H1 (cell line): ENCODE data around the gene GALC. TPM values are rescaled to one million over a fixed set of nuclear protein-coding genes. Genes with fewer than 3 reads are reported as not detected.

Source experiments
- CTCF ChIA-PET: fragments of 300-600 bp; sonication (Branson Sonifier 250); formaldehyde crosslinking; loops from one replicate; lab custom pipeline; 2021; ENCODE audit not compliant: partially characterized antibody; lab: Charles Lee
- POLR2A ChIA-PET: fragments of 300-600 bp; sonication (Branson Sonifier 250); formaldehyde crosslinking; loops from one replicate; lab custom pipeline; 2021; ENCODE audit warnings: inconsistent platforms; ENCODE audit not compliant: partially characterized antibody; lab: Charles Lee
- DNase-seq, 2 experiments: peaks; one replicate each; pipeline versions ENCODE4 v3.0.0 to v3.0.0-alpha.2; 2010 to 2022; ENCODE audit warnings: low spot score in 2 of 2, low read depth in 1 of 2, mixed read lengths in 1 of 2
- FAIRE-seq: peaks from 2 replicates; lab custom pipeline; 2011; peaks lifted over from hg19 to GRCh38; lab: Jason Lieb, UNC
- H2AFZ ChIP-seq: 2 replicates; pipeline ENCODE4 v1.8.1; 2012; ENCODE audit warnings: low read length, inconsistent platforms
- H2AK5ac ChIP-seq: 2 replicates; pipeline ENCODE4 v1.6.1; 2013; ENCODE audit warnings: low read depth, low read length
- H2BK120ac ChIP-seq: replicated peaks from 2 replicates; pipeline ENCODE3; 2013; ENCODE audit warnings: low read depth, low read length, inconsistent platforms
- H2BK12ac ChIP-seq: 2 replicates; pipeline ENCODE4 v1.6.1; 2013; ENCODE audit warnings: low read depth, low read length
- H2BK15ac ChIP-seq: 2 replicates; pipeline ENCODE4 v1.6.1; 2013; ENCODE audit warnings: low read length
- H2BK20ac ChIP-seq: 2 replicates; pipeline ENCODE4 v1.6.1; 2013; ENCODE audit warnings: low read length
- H2BK5ac ChIP-seq: 2 replicates; pipeline ENCODE4 v1.6.1; 2013; ENCODE audit warnings: low read depth, low read length
- H3K14ac ChIP-seq: 2 replicates; pipeline ENCODE4 v1.6.1; 2013; ENCODE audit warnings: inconsistent platforms; ENCODE audit not compliant: insufficient read length
- H3K18ac ChIP-seq: 2 replicates; pipeline ENCODE4 v1.6.1; 2013; ENCODE audit warnings: low read length; ENCODE audit errors: extremely low read depth
- H3K23ac ChIP-seq: 2 replicates; pipeline ENCODE4 v1.6.1; 2013; ENCODE audit warnings: inconsistent platforms; ENCODE audit not compliant: insufficient read length
- H3K23me2 ChIP-seq: 2 replicates; pipeline ENCODE4 v1.6.1; 2013; ENCODE audit warnings: low read depth, low read length
- H3K27ac ChIP-seq: 2 replicates; pipeline ENCODE4 v1.6.1; 2011; ENCODE audit warnings: low read depth, low read length, inconsistent platforms
- H3K27me3 ChIP-seq, 4 experiments: replicated peaks in 1 of 4; 1 replicate in 1 of 4; 2 replicates in 3 of 4; pipeline versions ENCODE4 v1.6.1 to v1.8.1; 2011 to 2013; ENCODE audit warnings: low read length in 3 of 4, mild to moderate bottlenecking in 3 of 4, inconsistent platforms in 2 of 4, mixed read lengths in 2 of 4, moderate library complexity in 1 of 4; ENCODE audit not compliant: control insufficient read depth in 3 of 4, insufficient read depth in 3 of 4; ENCODE audit errors: extremely low read depth in 1 of 4
- H3K36me3 ChIP-seq, 4 experiments: 2 replicates each; pipeline versions ENCODE4 v1.6.1 to v1.8.1; 2011 to 2013; ENCODE audit warnings: mild to moderate bottlenecking in 4 of 4, low read length in 3 of 4, moderate library complexity in 2 of 4, control low read depth in 1 of 4, inconsistent platforms in 1 of 4; ENCODE audit not compliant: insufficient read depth in 4 of 4, control insufficient read depth in 2 of 4
- H3K4ac ChIP-seq: replicated peaks from 2 replicates; pipeline ENCODE3; 2013; ENCODE audit warnings: low read length, low read depth, mixed read lengths, inconsistent platforms; ENCODE audit not compliant: insufficient read length
- H3K4me1 ChIP-seq, 4 experiments: replicated peaks in 1 of 4; 1 replicate in 1 of 4; 2 replicates in 3 of 4; pipeline versions ENCODE4 v1.6.1 to v1.8.1; 2011 to 2013; ENCODE audit warnings: low read length in 3 of 4, inconsistent platforms in 2 of 4, mixed read lengths in 1 of 4; ENCODE audit not compliant: insufficient read depth in 4 of 4, control insufficient read depth in 3 of 4
- H3K4me2 ChIP-seq, 2 experiments: 2 replicates each; pipeline versions ENCODE4 v1.6.1 to v1.8.1; 2011 to 2013; ENCODE audit warnings: low read depth in 2 of 2, low read length in 2 of 2, control low read depth in 1 of 2, inconsistent platforms in 1 of 2, mild to moderate bottlenecking in 1 of 2; ENCODE audit not compliant: insufficient read depth in 1 of 2
- H3K4me3 ChIP-seq, 4 experiments: fragments of 200-600, 300-600 bp in 1 of 4; sonication (generic), shearing (Covaris generic), sonication (Bioruptor Twin) in 1 of 4; 2 replicates each; pipeline versions ENCODE4 v1.5.1 to v1.8.1; 2011 to 2016; ENCODE audit warnings: low read length in 4 of 4, low read depth in 3 of 4, control low read depth in 2 of 4, inconsistent platforms in 2 of 4, mild to moderate bottlenecking in 2 of 4, mixed read lengths in 1 of 4, moderate library complexity in 1 of 4; ENCODE audit not compliant: insufficient read depth in 2 of 4; ENCODE audit errors: extremely low read depth in 1 of 4
- H3K56ac ChIP-seq: replicated peaks from 2 replicates; pipeline ENCODE3; 2013; ENCODE audit warnings: low read depth, mild to moderate bottlenecking, mixed read lengths, low read length, inconsistent platforms; ENCODE audit not compliant: insufficient read length
- H3K79me1 ChIP-seq: 2 replicates; pipeline ENCODE4 v1.6.1; 2013; ENCODE audit warnings: low read depth, low read length, control low read depth
- H3K79me2 ChIP-seq, 2 experiments: 2 replicates each; pipeline versions ENCODE4 v1.6.1 to v1.8.1; 2012 to 2013; ENCODE audit warnings: low read length in 2 of 2, mild to moderate bottlenecking in 2 of 2, inconsistent platforms in 1 of 2; ENCODE audit not compliant: insufficient read depth in 2 of 2, control insufficient read depth in 1 of 2
- H3K9ac ChIP-seq, 4 experiments: replicated peaks in 1 of 4; 1 replicate in 1 of 4; 2 replicates in 3 of 4; pipeline versions ENCODE4 v1.6.1 to v1.8.1; 2011 to 2013; ENCODE audit warnings: low read depth in 3 of 4, low read length in 3 of 4, control low read depth in 2 of 4, mild to moderate bottlenecking in 2 of 4, moderate library complexity in 2 of 4, inconsistent platforms in 1 of 4; ENCODE audit errors: extremely low read depth in 1 of 4
- H3K9me3 ChIP-seq, 2 experiments: 2 replicates each; pipeline versions ENCODE4 v1.6.1 to v1.8.1; 2012 to 2013; ENCODE audit warnings: mild to moderate bottlenecking in 2 of 2, moderate library complexity in 2 of 2, control low read depth in 1 of 2, inconsistent platforms in 1 of 2, low read depth in 1 of 2, low read length in 1 of 2, mixed read lengths in 1 of 2; ENCODE audit not compliant: insufficient read depth in 2 of 2
- H4K20me1 ChIP-seq, 2 experiments: replicated peaks in 1 of 2; 2 replicates each; pipeline versions ENCODE3 to v1.8.1; 2011 to 2013; ENCODE audit warnings: inconsistent platforms in 2 of 2, low read length in 2 of 2, mild to moderate bottlenecking in 1 of 2; ENCODE audit not compliant: insufficient read depth in 2 of 2, control insufficient read depth in 1 of 2
- H4K5ac ChIP-seq: 2 replicates; pipeline ENCODE4 v1.6.1; 2013; ENCODE audit warnings: low read length, low read depth, mixed read lengths, inconsistent platforms; ENCODE audit not compliant: insufficient read length
- H4K8ac ChIP-seq: 2 replicates; pipeline ENCODE4 v1.8.0; 2013; ENCODE audit warnings: mild to moderate bottlenecking, moderate library complexity, low read length, inconsistent platforms; ENCODE audit not compliant: insufficient read depth; ENCODE audit errors: extremely low read depth
- H4K91ac ChIP-seq: replicated peaks from 2 replicates; pipeline ENCODE3; 2013; ENCODE audit warnings: low read length, mixed read lengths, inconsistent platforms; ENCODE audit not compliant: insufficient read length
- BACH1 ChIP-seq: IDR thresholded peaks from 2 replicates; pipeline ENCODE4 v1.6.1; 2012; ENCODE audit warnings: low read length, improper control_type of control experiment
- CHD2 ChIP-seq: IDR thresholded peaks from 2 replicates; pipeline ENCODE4 v1.6.1; 2012; ENCODE audit warnings: low read length, improper control_type of control experiment
- HDAC2 ChIP-seq, 2 experiments: fragments of 300-600 bp in 1 of 2; sonication (generic) in 1 of 2; IDR thresholded peaks; 2 replicates each; pipeline ENCODE4 v1.6.1; 2011 to 2012; ENCODE audit warnings: low read depth in 2 of 2, low read length in 2 of 2, mild to moderate bottlenecking in 2 of 2, moderate library complexity in 2 of 2, borderline replicate concordance in 1 of 2, inconsistent platforms in 1 of 2
- KDM4A ChIP-seq: IDR thresholded peaks from one replicate; pipeline ENCODE4 v1.7.1; 2012; ENCODE audit warnings: low read depth, mild to moderate bottlenecking, moderate library complexity, low read length, inconsistent platforms; ENCODE audit not compliant: severe bottlenecking
- PHF8 ChIP-seq: fragments of 200-600 bp; sonication (generic); conservative IDR thresholded peaks from 2 replicates; pipeline ENCODE4 v1.7.1; 2012; ENCODE audit warnings: low read depth, mild to moderate bottlenecking, inconsistent platforms, low read length, moderate library complexity
- RFX5 ChIP-seq: IDR thresholded peaks from 2 replicates; pipeline ENCODE4 v1.6.1; 2011; ENCODE audit warnings: low read depth, low read length, improper control_type of control experiment, borderline replicate concordance
- RNF2 ChIP-seq: fragments of 200-900, 300-1000 bp; sonication (generic); IDR thresholded peaks from 2 replicates; pipeline ENCODE4 v1.7.1; 2016; ENCODE audit warnings: borderline replicate concordance, low read depth, mild to moderate bottlenecking, antibody characterized with exemption, low read length; ENCODE audit not compliant: poor library complexity, severe bottlenecking; ENCODE audit errors: missing control alignments
- SP1 ChIP-seq: IDR thresholded peaks from 2 replicates; pipeline ENCODE4 v1.6.1; 2011; ENCODE audit warnings: low read depth, low read length
- YY1 ChIP-seq: IDR thresholded peaks from 2 replicates; pipeline ENCODE4 v1.6.1; 2011; ENCODE audit warnings: low read depth, mild to moderate bottlenecking, low read length
- WGBS, 2 experiments: shearing (Covaris generic) in 1 of 2; methylation state at CpG; one replicate each; pipeline versions ENCODE4 v1.1.6 to v1.1.7; 2013 to 2015; ENCODE audit warnings: low lambda C conversion rate in 2 of 2, mixed read lengths in 2 of 2, inconsistent platforms in 1 of 2, low coverage in 1 of 2, missing lambda C conversion rate in 1 of 2; ENCODE audit not compliant: insufficient replicate concordance in 2 of 2, insufficient coverage in 1 of 2, insufficient read length in 1 of 2; ENCODE audit errors: extremely low coverage in 1 of 2, missing lambda C conversion rate in 1 of 2; 5-methylcytosine and 5-hydroxymethylcytosine counted together
- polyA plus RNA-seq, 7 experiments: library from polyadenylated mRNA; depleted of rRNA in 3 of 7; stranded (reverse) in 5 of 7; unstranded in 2 of 7; fragments of >200 nt in 5 of 7; fragments of 200-250 nt in 2 of 7; gene quantifications; 1 replicate in 5 of 7; 2 replicates in 1 of 7; 4 replicates in 1 of 7; pipeline versions ENCODE4 v1.2.1 to v1.2.3, GENCODE V29; 2011 to 2013; ENCODE audit warnings: missing spikeins in 2 of 7, mixed read lengths in 2 of 7
- total RNA-seq: library from RNA; stranded (reverse); fragmentation: NEBNext Ultra II Directional; extraction: Animal tissue kit (Norgen Biotek cat#: 25700); gene quantifications from 2 replicates; pipeline ENCODE4 v1.2.1, GENCODE V29; 2021
- TF ChIP-seq, protein P1 (sequence below): IDR thresholded peaks from 2 replicates; pipeline ENCODE4 v1.6.1; 2011; ENCODE audit warnings: low read depth, mild to moderate bottlenecking, low read length; ENCODE audit not compliant: insufficient read depth
- TF ChIP-seq, protein P2 (sequence below), 3 experiments: IDR thresholded peaks; 1 replicate in 2 of 3; 2 replicates in 1 of 3; pipeline versions ENCODE4 v1.5.1 to v1.6.1; 2011; ENCODE audit warnings: low read length in 3 of 3, mild to moderate bottlenecking in 3 of 3, inconsistent platforms in 2 of 3, low read depth in 1 of 3, moderate library complexity in 1 of 3; ENCODE audit not compliant: insufficient read depth in 1 of 3; ENCODE audit errors: control extremely low read depth in 1 of 3

Gene GALC
- total and polyA plus RNA-seq, 2 of the 8 experiments (the other 6 are each of a cell fraction or from before 2014, with no cell fraction given), result 6.1 to 12.3 TPM

DNA sequence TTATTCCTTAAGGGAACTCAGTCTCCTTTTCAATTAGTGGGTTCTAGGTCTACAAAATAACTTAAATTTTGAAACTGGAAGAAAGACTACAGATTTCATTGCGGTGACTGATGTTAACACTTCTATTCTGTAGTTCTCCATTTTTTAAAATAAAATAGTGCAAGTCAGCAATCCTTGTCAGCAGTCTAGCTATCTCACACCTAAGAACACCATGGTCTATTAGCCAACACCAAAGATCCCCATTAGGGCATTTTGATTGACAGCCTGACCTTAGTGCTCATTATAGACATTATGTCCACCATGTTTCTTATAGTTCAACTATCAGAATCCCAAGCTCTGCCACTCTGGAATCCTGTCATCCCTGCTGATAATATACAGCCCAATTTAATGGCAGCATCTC lies 39.4 kb upstream of the GALC start:
- POLR2A ChIA-PET, result no interaction called here
- WGBS, 2 experiments, result 100% methylated on average over 1 of the region's 1 CpG; no CpG with 5 or more reads in 1 of the 2 experiments
- no peaks in the 10 kb centered on the region for H3K79me1 ChIP-seq
- no peak overlapping the region for H3K14ac ChIP-seq
- H4K5ac ChIP-seq, result no peak overlapping the region
- no peak overlapping the region for H2BK120ac ChIP-seq
- no peak overlapping the region for H3K18ac ChIP-seq
- H2BK12ac ChIP-seq, result no peak overlapping the region
- no peak overlapping the region for H3K56ac ChIP-seq
- no peak overlapping the region for H2BK20ac ChIP-seq
- no peak overlapping the region for H4K8ac ChIP-seq
- no peak overlapping the region for H3K4me3 ChIP-seq
- peaks cover 0 to 6% (median 0%) of the 10 kb centered on the region in 4 experiments; a peak in 2 of 7 replicates for H3K4me1 ChIP-seq
- CTCF ChIA-PET, result interaction anchor here (4.3 kb wide), 1 partner anchor 18 kb away, joined by 18 read pairs; no protein-coding TSS in a partner anchor
- H3K4me2 ChIP-seq, result no peak overlapping the region
- TF ChIP-seq RFX5, result no peak
- no peak for TF ChIP-seq CHD2
- TF ChIP-seq, protein P1, sequence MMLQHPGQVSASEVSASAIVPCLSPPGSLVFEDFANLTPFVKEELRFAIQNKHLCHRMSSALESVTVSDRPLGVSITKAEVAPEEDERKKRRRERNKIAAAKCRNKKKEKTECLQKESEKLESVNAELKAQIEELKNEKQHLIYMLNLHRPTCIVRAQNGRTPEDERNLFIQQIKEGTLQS, result no peak
- TF ChIP-seq RNF2, result no peak
- TF ChIP-seq YY1, result no peak
- no peak for TF ChIP-seq SP1
- TF ChIP-seq HDAC2 (IDR thresholded peaks at IDR 0.05; ENCODE audit: borderline replicate concordance in 1 of 2, low read depth in 2 of 2, low read length in 2 of 2), result no peak
- TF ChIP-seq KDM4A, result no peak
- TF ChIP-seq PHF8, result no peak
- TF ChIP-seq BACH1, result no peak
- TF ChIP-seq, protein P2, sequence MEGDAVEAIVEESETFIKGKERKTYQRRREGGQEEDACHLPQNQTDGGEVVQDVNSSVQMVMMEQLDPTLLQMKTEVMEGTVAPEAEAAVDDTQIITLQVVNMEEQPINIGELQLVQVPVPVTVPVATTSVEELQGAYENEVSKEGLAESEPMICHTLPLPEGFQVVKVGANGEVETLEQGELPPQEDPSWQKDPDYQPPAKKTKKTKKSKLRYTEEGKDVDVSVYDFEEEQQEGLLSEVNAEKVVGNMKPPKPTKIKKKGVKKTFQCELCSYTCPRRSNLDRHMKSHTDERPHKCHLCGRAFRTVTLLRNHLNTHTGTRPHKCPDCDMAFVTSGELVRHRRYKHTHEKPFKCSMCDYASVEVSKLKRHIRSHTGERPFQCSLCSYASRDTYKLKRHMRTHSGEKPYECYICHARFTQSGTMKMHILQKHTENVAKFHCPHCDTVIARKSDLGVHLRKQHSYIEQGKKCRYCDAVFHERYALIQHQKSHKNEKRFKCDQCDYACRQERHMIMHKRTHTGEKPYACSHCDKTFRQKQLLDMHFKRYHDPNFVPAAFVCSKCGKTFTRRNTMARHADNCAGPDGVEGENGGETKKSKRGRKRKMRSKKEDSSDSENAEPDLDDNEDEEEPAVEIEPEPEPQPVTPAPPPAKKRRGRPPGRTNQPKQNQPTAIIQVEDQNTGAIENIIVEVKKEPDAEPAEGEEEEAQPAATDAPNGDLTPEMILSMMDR (IDR thresholded peaks at IDR 0.05; ENCODE audit: control extremely low read depth in 1 of 3, insufficient read depth in 1 of 3, low read depth in 1 of 3, low read length in 3 of 3), result no peak
- no peaks in the 10 kb centered on the region for H3K79me2 ChIP-seq
- H3K4ac ChIP-seq, result no peak overlapping the region
- no peak overlapping the region for H3K23ac ChIP-seq
- no peak overlapping the region for H3K27ac ChIP-seq
- no peaks in the 10 kb centered on the region for H4K20me1 ChIP-seq
- no peak overlapping the region for H2AFZ ChIP-seq
- H3K9ac ChIP-seq, result no peak overlapping the region
- no peaks in the 10 kb centered on the region for H3K27me3 ChIP-seq
- no peaks in the 10 kb centered on the region for H3K9me3 ChIP-seq
- no peaks in the 10 kb centered on the region for H3K36me3 ChIP-seq
- H3K23me2 ChIP-seq, result no peaks in the 10 kb centered on the region
- FAIRE-seq (no peak), DNase-seq (no peak)
- no peak overlapping the region for H2BK5ac ChIP-seq
- H2AK5ac ChIP-seq, result no peak overlapping the region
- no peak overlapping the region for H4K91ac ChIP-seq
- no peak overlapping the region for H2BK15ac ChIP-seq
